GM13976 (cell line): ENCODE results near the gene SPSB4.

Source experiments
- DNase-seq: peaks from one replicate; pipeline ENCODE4 v3.0.0; 2012; ENCODE audit warnings: low spot score
- CTCF ChIP-seq: IDR thresholded peaks from 2 replicates; pipeline ENCODE4 v1.5.1; 2012; ENCODE audit warnings: borderline replicate concordance, mild to moderate bottlenecking; ENCODE audit not compliant: insufficient read depth; ENCODE audit errors: extremely low read depth, missing control alignments, control extremely low read depth
- in situ Hi-C: fragments of 300-500 bp; cut with MboI; formaldehyde crosslinking; loops from one replicate; pipeline ENCODE4 v1.12.0; 2022; ENCODE audit warnings: low sequenced_read_pairs, mixed read lengths, inconsistent platforms; ENCODE audit not compliant: unreplicated experiment

The SPSB4 gene

GRCh38 chr3:141150081-141150830 is 99.1 kb downstream of the SPSB4 start:
- DNase-seq, result no peak
- in situ Hi-C loops, result no loop called here
- no peak for TF ChIP-seq CTCF

- TF ChIP-seq CTCF, result no peak
- no peak for DNase-seq
- in situ Hi-C loops, result no loop called here
Measured at GRCh38 chr3:141150931-141151330, 99.8 kb downstream of the SPSB4 start.

GRCh38 chr3:141151439-141151838 is 100.3 kb downstream of the SPSB4 start:
- TF ChIP-seq CTCF, result no peak
- no peak for DNase-seq
- in situ Hi-C loops, result no loop called here

- in situ Hi-C loops, result no loop called here
- DNase-seq, result no peak
- TF ChIP-seq CTCF, result no peak
Measured at GRCh38 chr3:141152130-141152529, 101.0 kb downstream of the SPSB4 start.

- DNase-seq, result no peak
- in situ Hi-C loops, result no loop called here
- TF ChIP-seq CTCF, result no peak
Measured at GRCh38 chr3:141152801-141153678, 101.9 kb downstream of the SPSB4 start.

GRCh38 chr3:141153679-141153966 is 102.5 kb downstream of the SPSB4 start:
- no peak for TF ChIP-seq CTCF
- in situ Hi-C loops, result no loop called here
- DNase-seq, result no peak
